Loucy (cell line): ENCODE measurements around the gene ZFAND3.

Experiments
- H2AFZ ChIP-seq: fragments of 200-600 bp; sonication (generic); 2 replicates; pipeline ENCODE4 v1.6.0; 2016; ENCODE audit warnings: antibody characterized with exemption, mild to moderate bottlenecking, low read length, moderate library complexity
- H3F3A ChIP-seq: fragments of 200-600 bp; 2 replicates; pipeline ENCODE4 v1.6.0; 2016; ENCODE audit warnings: antibody characterized with exemption, low read depth, mild to moderate bottlenecking
- H3K27me3 ChIP-seq: fragments of 200-600 bp; sonication (generic); 2 replicates; pipeline ENCODE4 v1.6.1; 2014; ENCODE audit warnings: low read length, mild to moderate bottlenecking; ENCODE audit not compliant: insufficient read depth, poor library complexity, severe bottlenecking
- H3K36me3 ChIP-seq: fragments of 200-600 bp; sonication (generic); 2 replicates; pipeline ENCODE4 v1.6.1; 2016; ENCODE audit warnings: low read length; ENCODE audit not compliant: insufficient read depth
- H3K4me1 ChIP-seq: fragments of 200-600 bp; sonication (generic); 2 replicates; pipeline ENCODE4 v1.5.1; 2014; ENCODE audit warnings: low read length, mild to moderate bottlenecking; ENCODE audit not compliant: insufficient read depth, poor library complexity, severe bottlenecking
- H3K4me2 ChIP-seq: fragments of 200-600 bp; sonication (generic); 2 replicates; pipeline ENCODE4 v1.6.0; 2014; ENCODE audit warnings: antibody characterized with exemption, low read length, low read depth, mild to moderate bottlenecking; ENCODE audit not compliant: poor library complexity, severe bottlenecking
- H3K4me3 ChIP-seq: fragments of 200-600 bp; sonication (generic); 2 replicates; pipeline ENCODE4 v1.5.1; 2014; ENCODE audit warnings: low read length, mild to moderate bottlenecking, mixed read lengths; ENCODE audit not compliant: poor library complexity, severe bottlenecking
- H3K79me2 ChIP-seq: fragments of 200-600 bp; sonication (generic); 2 replicates; pipeline ENCODE4 v1.6.1; 2014; ENCODE audit warnings: low read length; ENCODE audit not compliant: insufficient read depth
- H3K9ac ChIP-seq: fragments of 200-600 bp; sonication (generic); 2 replicates; pipeline ENCODE4 v1.6.0; 2014; ENCODE audit warnings: mild to moderate bottlenecking, low read depth, low read length, moderate library complexity; ENCODE audit not compliant: poor library complexity, severe bottlenecking
- H3K9me2 ChIP-seq: fragments of 200-600 bp; sonication (generic); replicated peaks from 2 replicates; pipeline ENCODE4 v1.6.1; 2016; ENCODE audit warnings: low read depth, low read length, mixed read lengths
- H3K9me3 ChIP-seq: fragments of 200-600 bp; sonication (generic); 2 replicates; pipeline ENCODE4 v1.6.1; 2014; ENCODE audit warnings: mild to moderate bottlenecking, antibody characterized with exemption, low read length, low read depth; ENCODE audit not compliant: insufficient read depth
- H4K20me1 ChIP-seq: fragments of 200-600 bp; sonication (generic); 2 replicates; pipeline ENCODE4 v1.6.0; 2014; ENCODE audit warnings: antibody characterized with exemption, low read length, mild to moderate bottlenecking; ENCODE audit not compliant: insufficient read depth, poor library complexity, severe bottlenecking
- CTCF ChIP-seq: fragments of 200-600 bp; sonication (generic); conservative IDR thresholded peaks from 2 replicates; pipeline ENCODE4 v1.5.1; 2014; ENCODE audit warnings: mild to moderate bottlenecking, antibody characterized with exemption, low read length
- EZH2phosphoT487 ChIP-seq: fragments of 200-600 bp; IDR thresholded peaks from 2 replicates; pipeline ENCODE4 v1.6.1; 2018; ENCODE audit warnings: antibody characterized with exemption, mild to moderate bottlenecking, moderate library complexity, borderline replicate concordance

ZFAND3 gene

GRCh38 chr6:37954791-37955190 lies 135.3 kb downstream of the ZFAND3 start:
- H3K9ac ChIP-seq = no peak overlapping the region
- H2AFZ ChIP-seq = no peak overlapping the region
- H3K4me1 ChIP-seq = peaks cover 20% of the 10 kb centered on the region
- peaks cover 98% of the 10 kb centered on the region for H3K79me2 ChIP-seq
- H3K36me3 ChIP-seq = no peaks in the 10 kb centered on the region
- H3F3A ChIP-seq = no peaks in the 10 kb centered on the region
- H3K9me2 ChIP-seq = no peaks in the 10 kb centered on the region
- no peaks in the 10 kb centered on the region for H3K9me3 ChIP-seq
- no peaks in the 10 kb centered on the region for H3K27me3 ChIP-seq
- peaks cover 28% of the 10 kb centered on the region for H4K20me1 ChIP-seq
- no peak overlapping the region for H3K4me2 ChIP-seq
- H3K4me3 ChIP-seq = no peak overlapping the region
- TF ChIP-seq EZH2phosphoT487 = no peak
- no peak for TF ChIP-seq CTCF

- no peak overlapping the region for H3K4me3 ChIP-seq
- H4K20me1 ChIP-seq = peaks cover 33% of the 10 kb centered on the region
- H3K79me2 ChIP-seq = peaks cover 99% of the 10 kb centered on the region
- no peaks in the 10 kb centered on the region for H3K9me3 ChIP-seq
- H3K9ac ChIP-seq = no peak overlapping the region
- no peaks in the 10 kb centered on the region for H3K36me3 ChIP-seq
- no peaks in the 10 kb centered on the region for H3F3A ChIP-seq
- H3K27me3 ChIP-seq = no peaks in the 10 kb centered on the region
- TF ChIP-seq EZH2phosphoT487 = no peak
- no peak for TF ChIP-seq CTCF
- no peak overlapping the region for H3K4me2 ChIP-seq
- H2AFZ ChIP-seq = no peak overlapping the region
- H3K9me2 ChIP-seq = no peaks in the 10 kb centered on the region
- H3K4me1 ChIP-seq = peaks cover 32% of the 10 kb centered on the region
These were observed 137.3 kb downstream of the ZFAND3 start for GRCh38 chr6:37956711-37957275.

GRCh38 chr6:37959061-37959460 lies 139.5 kb downstream of the ZFAND3 start:
- Histone ChIP-seq H3F3A (no peaks in the 10 kb centered on the region), H3K9me3 (no peaks in the 10 kb centered on the region), H3K9me2 (no peaks in the 10 kb centered on the region), H3K4me1 (peaks cover 43% of the 10 kb centered on the region), H3K27me3 (no peaks in the 10 kb centered on the region), H3K79me2 (peaks cover 85% of the 10 kb centered on the region), H3K36me3 (no peaks in the 10 kb centered on the region), H3K4me3 (no peak overlapping the region), H3K4me2 (no peak overlapping the region), H2AFZ (no peak overlapping the region), H4K20me1 (peaks cover 31% of the 10 kb centered on the region), H3K9ac (no peak overlapping the region)
- TF ChIP-seq CTCF (no peak), EZH2phosphoT487 (no peak)
